HL-60 (cell line): Measurements from ENCODE around the gene CANX.

Experiments used
- DNase-seq, 2 experiments: peaks; one replicate each; pipeline ENCODE4 v3.0.0-alpha.2; 2010 to 2020; ENCODE audit warnings: low read depth in 1 of 2, low spot score in 1 of 2
- H3K27ac ChIP-seq: fragments of 250-450 bp; sonication (Bioruptor Pico); replicated peaks from 2 replicates; pipeline ENCODE4 v1.5.1; 2020; ENCODE audit warnings: mild to moderate bottlenecking, moderate library complexity
- H3K27me3 ChIP-seq: fragments of 250-450 bp; sonication (Bioruptor Pico); 2 replicates; pipeline ENCODE4 v1.5.1; 2021; ENCODE audit warnings: mild to moderate bottlenecking, moderate library complexity; ENCODE audit not compliant: insufficient read depth, poor library complexity, severe bottlenecking
- H3K4me3 ChIP-seq: replicated peaks from 2 replicates; pipeline ENCODE4 v1.5.1; 2011; ENCODE audit warnings: mild to moderate bottlenecking, control low read depth, low read length; ENCODE audit not compliant: insufficient read depth
- GABPA ChIP-seq: IDR thresholded peaks from 2 replicates; pipeline ENCODE4 v1.6.1; 2012; ENCODE audit warnings: low read depth
- POLR2AphosphoS5 ChIP-seq: IDR thresholded peaks from 2 replicates; pipeline ENCODE4 v1.6.1; 2012; ENCODE audit warnings: low read depth
- SPI1 ChIP-seq: IDR thresholded peaks from 2 replicates; pipeline ENCODE4 v1.6.1; 2012; ENCODE audit warnings: low read depth, mild to moderate bottlenecking, borderline replicate concordance
- TF ChIP-seq, protein P1 (sequence below): IDR thresholded peaks from 2 replicates; pipeline ENCODE4 v1.6.1; 2012; ENCODE audit warnings: low read depth; ENCODE audit not compliant: insufficient replicate concordance
- TF ChIP-seq, protein P2 (sequence below): IDR thresholded peaks from one replicate; pipeline ENCODE4 v1.5.1; 2011; ENCODE audit warnings: low read length, control low read depth, inconsistent platforms; ENCODE audit not compliant: insufficient read depth

CANX gene

DNA sequence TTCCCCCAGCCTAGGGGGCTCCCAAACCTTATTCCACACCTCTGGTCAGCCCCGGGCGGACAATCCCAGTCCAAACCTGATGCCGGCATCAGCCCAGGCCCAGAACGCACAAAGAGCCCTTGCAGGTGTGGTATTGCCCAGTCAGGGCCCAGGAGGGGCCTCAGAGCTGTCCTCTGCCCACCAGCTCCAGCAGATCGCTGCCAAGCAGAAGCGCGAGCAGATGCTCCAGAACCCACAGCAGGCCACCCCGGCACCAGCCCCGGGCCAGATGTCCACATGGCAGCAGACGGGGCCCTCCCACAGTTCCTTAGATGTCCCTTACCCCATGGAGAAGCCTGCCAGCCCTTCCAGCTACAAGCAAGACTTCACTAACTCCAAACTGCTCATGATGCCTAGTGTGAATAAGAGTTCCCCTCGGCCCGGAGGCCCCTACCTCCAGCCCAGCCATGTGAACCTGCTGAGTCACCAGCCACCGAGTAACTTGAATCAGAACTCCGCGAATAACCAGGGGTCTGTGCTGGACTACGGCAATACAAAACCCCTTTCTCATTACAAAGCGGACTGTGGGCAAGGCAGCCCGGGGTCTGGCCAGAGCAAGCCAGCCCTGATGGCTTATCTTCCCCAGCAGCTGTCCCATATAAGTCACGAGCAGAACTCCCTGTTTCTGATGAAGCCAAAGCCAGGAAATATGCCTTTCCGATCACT, 67.4 kb downstream of the CANX start:
- DNase-seq, result no peak
- TF ChIP-seq, protein P1, sequence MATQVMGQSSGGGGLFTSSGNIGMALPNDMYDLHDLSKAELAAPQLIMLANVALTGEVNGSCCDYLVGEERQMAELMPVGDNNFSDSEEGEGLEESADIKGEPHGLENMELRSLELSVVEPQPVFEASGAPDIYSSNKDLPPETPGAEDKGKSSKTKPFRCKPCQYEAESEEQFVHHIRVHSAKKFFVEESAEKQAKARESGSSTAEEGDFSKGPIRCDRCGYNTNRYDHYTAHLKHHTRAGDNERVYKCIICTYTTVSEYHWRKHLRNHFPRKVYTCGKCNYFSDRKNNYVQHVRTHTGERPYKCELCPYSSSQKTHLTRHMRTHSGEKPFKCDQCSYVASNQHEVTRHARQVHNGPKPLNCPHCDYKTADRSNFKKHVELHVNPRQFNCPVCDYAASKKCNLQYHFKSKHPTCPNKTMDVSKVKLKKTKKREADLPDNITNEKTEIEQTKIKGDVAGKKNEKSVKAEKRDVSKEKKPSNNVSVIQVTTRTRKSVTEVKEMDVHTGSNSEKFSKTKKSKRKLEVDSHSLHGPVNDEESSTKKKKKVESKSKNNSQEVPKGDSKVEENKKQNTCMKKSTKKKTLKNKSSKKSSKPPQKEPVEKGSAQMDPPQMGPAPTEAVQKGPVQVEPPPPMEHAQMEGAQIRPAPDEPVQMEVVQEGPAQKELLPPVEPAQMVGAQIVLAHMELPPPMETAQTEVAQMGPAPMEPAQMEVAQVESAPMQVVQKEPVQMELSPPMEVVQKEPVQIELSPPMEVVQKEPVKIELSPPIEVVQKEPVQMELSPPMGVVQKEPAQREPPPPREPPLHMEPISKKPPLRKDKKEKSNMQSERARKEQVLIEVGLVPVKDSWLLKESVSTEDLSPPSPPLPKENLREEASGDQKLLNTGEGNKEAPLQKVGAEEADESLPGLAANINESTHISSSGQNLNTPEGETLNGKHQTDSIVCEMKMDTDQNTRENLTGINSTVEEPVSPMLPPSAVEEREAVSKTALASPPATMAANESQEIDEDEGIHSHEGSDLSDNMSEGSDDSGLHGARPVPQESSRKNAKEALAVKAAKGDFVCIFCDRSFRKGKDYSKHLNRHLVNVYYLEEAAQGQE, result no peak
- TF ChIP-seq POLR2AphosphoS5, result no peak
- TF ChIP-seq, protein P2, sequence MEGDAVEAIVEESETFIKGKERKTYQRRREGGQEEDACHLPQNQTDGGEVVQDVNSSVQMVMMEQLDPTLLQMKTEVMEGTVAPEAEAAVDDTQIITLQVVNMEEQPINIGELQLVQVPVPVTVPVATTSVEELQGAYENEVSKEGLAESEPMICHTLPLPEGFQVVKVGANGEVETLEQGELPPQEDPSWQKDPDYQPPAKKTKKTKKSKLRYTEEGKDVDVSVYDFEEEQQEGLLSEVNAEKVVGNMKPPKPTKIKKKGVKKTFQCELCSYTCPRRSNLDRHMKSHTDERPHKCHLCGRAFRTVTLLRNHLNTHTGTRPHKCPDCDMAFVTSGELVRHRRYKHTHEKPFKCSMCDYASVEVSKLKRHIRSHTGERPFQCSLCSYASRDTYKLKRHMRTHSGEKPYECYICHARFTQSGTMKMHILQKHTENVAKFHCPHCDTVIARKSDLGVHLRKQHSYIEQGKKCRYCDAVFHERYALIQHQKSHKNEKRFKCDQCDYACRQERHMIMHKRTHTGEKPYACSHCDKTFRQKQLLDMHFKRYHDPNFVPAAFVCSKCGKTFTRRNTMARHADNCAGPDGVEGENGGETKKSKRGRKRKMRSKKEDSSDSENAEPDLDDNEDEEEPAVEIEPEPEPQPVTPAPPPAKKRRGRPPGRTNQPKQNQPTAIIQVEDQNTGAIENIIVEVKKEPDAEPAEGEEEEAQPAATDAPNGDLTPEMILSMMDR, result no peak
- no peak for TF ChIP-seq SPI1
- TF ChIP-seq GABPA, result no peak
- H3K27ac ChIP-seq, result peak overlapping the region; percentile 16
- no peaks in the 10 kb centered on the region for H3K27me3 ChIP-seq
- no peak overlapping the region for H3K4me3 ChIP-seq

DNA sequence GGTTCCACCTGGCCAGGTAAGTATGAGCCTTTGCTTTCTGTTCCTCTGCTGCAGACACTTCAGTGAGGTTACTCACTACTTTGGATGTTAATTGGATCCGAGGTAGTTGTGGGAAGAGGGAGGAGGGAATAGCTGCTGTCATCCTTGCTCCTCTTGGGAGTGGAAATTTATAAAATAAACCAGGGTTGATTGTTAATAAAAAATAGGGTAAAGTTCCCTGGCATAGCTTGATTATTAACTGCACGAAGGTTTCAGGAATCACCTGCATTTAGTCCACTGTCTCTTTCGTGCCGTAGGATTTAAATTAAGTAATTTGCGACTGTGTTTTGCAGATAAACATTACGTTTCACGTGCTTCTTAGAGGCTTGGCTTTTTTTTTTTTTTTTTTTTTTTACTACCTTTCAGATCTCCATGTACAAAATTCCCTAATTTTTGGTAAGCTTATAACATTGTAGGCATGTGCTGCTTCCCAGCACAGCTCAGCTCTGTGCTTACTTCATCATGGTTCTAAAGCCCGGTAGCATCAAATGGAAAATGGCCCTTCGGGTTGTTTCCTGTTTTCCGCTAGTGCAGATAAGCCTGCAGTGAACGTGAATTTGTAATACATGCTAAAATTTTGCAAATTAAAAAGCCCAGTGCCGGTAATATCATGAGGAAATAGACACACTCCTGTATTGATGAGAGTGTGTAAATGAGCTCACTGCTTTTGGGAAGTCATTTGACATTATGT, 68.1 kb downstream of the CANX start:
- Histone ChIP-seq H3K27ac (peak overlapping the region; percentile 50), H3K27me3 (no peaks in the 10 kb centered on the region), H3K4me3 (no peak overlapping the region)
- TF ChIP-seq, protein P2, result no peak
- TF ChIP-seq GABPA (no peak), POLR2AphosphoS5 (no peak), SPI1 (no peak)
- TF ChIP-seq, protein P1, result no peak
- DNase-seq, result no peak

DNA sequence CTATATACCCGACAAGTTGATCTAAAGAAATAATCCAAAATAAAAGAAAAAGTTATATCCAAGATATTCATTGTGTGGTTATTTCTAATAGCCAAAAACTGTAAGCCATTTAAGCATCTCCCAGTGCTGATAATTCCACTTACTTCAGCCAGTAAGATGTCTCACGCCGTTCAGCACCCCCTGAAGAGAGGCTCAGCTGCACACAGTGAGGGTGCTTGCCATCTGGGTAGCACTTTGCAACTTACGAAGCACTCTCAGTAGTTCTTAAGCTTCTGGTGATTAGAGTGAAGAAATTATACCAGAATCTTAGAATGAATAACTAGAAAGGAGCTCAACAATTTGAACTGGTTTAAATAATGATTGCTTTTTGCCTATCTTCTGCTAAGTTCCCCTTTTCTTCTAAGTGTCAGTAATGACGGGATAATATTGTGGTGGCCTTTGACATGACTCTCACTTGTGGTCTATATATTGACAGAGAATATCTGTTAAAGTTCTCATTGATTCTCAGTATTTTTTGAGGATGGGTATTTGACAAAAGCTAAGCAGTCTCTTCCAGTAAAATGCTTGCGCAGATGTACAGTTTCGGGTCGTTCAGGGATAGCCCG, 68.8 kb downstream of the CANX start:
- no peak for DNase-seq
- no peak overlapping the region for H3K4me3 ChIP-seq
- TF ChIP-seq SPI1 (no peak), GABPA (no peak), POLR2AphosphoS5 (no peak)

More for the DNA sequence above, 68.8 kb downstream of the CANX start:
- peak overlapping the region; percentile 50 for H3K27ac ChIP-seq
- no peaks in the 10 kb centered on the region for H3K27me3 ChIP-seq
